Anterior cingulate cortex (tissue), 58 donors: ENCODE data around the gene UBE2C.
A peak's percentile ranks its signal among the peaks of the same experiment; 100 is the strongest.
"Not testable (repeated sequence)": the region's sequence is repeated elsewhere in the genome, so short reads cannot be mapped to it uniquely, and the experiment has no call there.

ENCODE experiments used
- DNase-seq, 58 donors: peaks; one replicate each; lab custom pipeline; 2025; lab: John Stamatoyannopoulos, UW

UBE2C gene

GRCh38 chr20:45797510-45797909, 14.9 kb upstream of the UBE2C start:
- not testable (repeated sequence) for DNase-seq

GRCh38 chr20:45797955-45798354, 14.5 kb upstream of the UBE2C start:
- not testable (repeated sequence) for DNase-seq

- DNase-seq: peak in 22 of 58 donors; percentile 1 to 49 (median 9)
These were observed 13.4 kb upstream of the UBE2C start for GRCh38 chr20:45798935-45799642.

- no peak for DNase-seq
These were observed 10.6 kb upstream of the UBE2C start for GRCh38 chr20:45801851-45802250.

GRCh38 chr20:45810191-45810970, 2.1 kb upstream of the UBE2C start:
- DNase-seq: no peak

GRCh38 chr20:45813006-45813340, 529 bp downstream of the UBE2C start:
- DNase-seq: no peak

GRCh38 chr20:45813489-45813888, 1.0 kb downstream of the UBE2C start:
- DNase-seq: no peak

GRCh38 chr20:45814314-45814713, 1.9 kb downstream of the UBE2C start:
- no peak for DNase-seq

- no peak for DNase-seq
These were observed 4.5 kb downstream of the UBE2C start for GRCh38 chr20:45816951-45817350.

GRCh38 chr20:45817376-45818194, 5.1 kb downstream of the UBE2C start:
- no peak for DNase-seq

GRCh38 chr20:45818239-45818638, 5.8 kb downstream of the UBE2C start:
- DNase-seq: no peak

GRCh38 chr20:45819466-45819865, 7.0 kb downstream of the UBE2C start:
- DNase-seq: no peak

- DNase-seq: no peak
These were observed 9.5 kb downstream of the UBE2C start for GRCh38 chr20:45821947-45822346.

GRCh38 chr20:45822857-45823256, 10.4 kb downstream of the UBE2C start:
- peak in 7 of 58 donors; percentile 12 to 41 (median 22) for DNase-seq

- peak in 5 of 58 donors; percentile 12 to 18 (median 14) for DNase-seq
These were observed 11.7 kb downstream of the UBE2C start for GRCh38 chr20:45823949-45824835.

- peak in 2 of 58 donors; percentile 9 to 11 for DNase-seq
These were observed 14.1 kb downstream of the UBE2C start for GRCh38 chr20:45826381-45827019.

- DNase-seq: no peak
These were observed 14.7 kb downstream of the UBE2C start, which contains the start of gene TNNC2 for GRCh38 chr20:45827030-45827652. TNNC2 (minus strand) TSS chr20:45827312; CDS start chr20:45827248, 64 bp downstream.

- DNase-seq: no peak
These were observed 15.3 kb downstream of the UBE2C start for GRCh38 chr20:45827712-45828111.

- no peak for DNase-seq
These were observed 16.1 kb downstream of the UBE2C start for GRCh38 chr20:45828589-45828988.
